Measurements from ENCODE around the gene CRYBG1. TPM values are rescaled to one million over a fixed set of nuclear protein-coding genes. Genes with fewer than 3 reads are reported as not detected.

CRYBG1 gene
- total RNA-seq, 1 donor, result 105 TPM

- no peak overlapping the region for H3K4me3 ChIP-seq (ENCODE audit: low read depth, low read length)
- no peak for TF ChIP-seq CTCF (IDR thresholded peaks at IDR 0.05; ENCODE audit: insufficient read depth, low read length)
- no peak for DNase-seq (ENCODE audit: low read depth)
Observed at GRCh38 chr6:106529438-106529837, 168.9 kb downstream of the CRYBG1 start.

- no peak overlapping the region for H3K4me3 ChIP-seq (ENCODE audit: low read depth, low read length)
- DNase-seq (ENCODE audit: low read depth), result no peak
- TF ChIP-seq CTCF (IDR thresholded peaks at IDR 0.05; ENCODE audit: insufficient read depth, low read length), result no peak
Observed at GRCh38 chr6:106530026-106530425, 169.5 kb downstream of the CRYBG1 start.

- peak; percentile 84 for DNase-seq (ENCODE audit: low read depth)
- no peak for TF ChIP-seq CTCF (IDR thresholded peaks at IDR 0.05; ENCODE audit: insufficient read depth, low read length)
- H3K4me3 ChIP-seq (ENCODE audit: low read depth, low read length), result no peak overlapping the region
Observed at GRCh38 chr6:106530502-106530901, 170.0 kb downstream of the CRYBG1 start.

GRCh38 chr6:106533054-106533453 is 172.5 kb downstream of the CRYBG1 start:
- TF ChIP-seq CTCF (IDR thresholded peaks at IDR 0.05; ENCODE audit: insufficient read depth, low read length), result no peak
- no peak overlapping the region for H3K4me3 ChIP-seq (ENCODE audit: low read depth, low read length)
- DNase-seq (ENCODE audit: low read depth), result no peak

- no peak for TF ChIP-seq CTCF (IDR thresholded peaks at IDR 0.05; ENCODE audit: insufficient read depth, low read length)
- DNase-seq (ENCODE audit: low read depth), result peak; percentile 28
Observed at GRCh38 chr6:106534004-106534403, 173.5 kb downstream of the CRYBG1 start.

GRCh38 chr6:106534564-106534982 is 174.1 kb downstream of the CRYBG1 start:
- H3K4me3 ChIP-seq (ENCODE audit: low read depth, low read length), result no peak overlapping the region
- no peak for DNase-seq (ENCODE audit: low read depth)
- no peak for TF ChIP-seq CTCF (IDR thresholded peaks at IDR 0.05; ENCODE audit: insufficient read depth, low read length)

More at GRCh38 chr6:106534004-106534403, 173.5 kb downstream of the CRYBG1 start:
- no peak overlapping the region for H3K4me3 ChIP-seq (ENCODE audit: low read depth, low read length)

- DNase-seq (ENCODE audit: low read depth), result no peak
- no peak for TF ChIP-seq CTCF (IDR thresholded peaks at IDR 0.05; ENCODE audit: insufficient read depth, low read length)
- H3K4me3 ChIP-seq (ENCODE audit: low read depth, low read length), result no peak overlapping the region
Observed at GRCh38 chr6:106535012-106535411, 174.5 kb downstream of the CRYBG1 start.

All from fibroblast of the aortic adventitia (primary cell).